ENCODE data around the gene ATG4C. TPM values are rescaled to one million over a fixed set of nuclear protein-coding genes. Genes with fewer than 3 reads are reported as not detected.
A peak's percentile ranks its signal among the peaks of the same experiment; 100 is the strongest.

ATG4C gene
- total RNA-seq, 1 donor from 2014 or later: 8.6 TPM

GRCh38 chr1:62834400-62834961 lies 50.5 kb downstream of the ATG4C start:
- Mint-ChIP-seq H3K4me1 (ENCODE audit: low read depth) (no peaks in the 10 kb centered on the region), H3K27ac (ENCODE audit: unreplicated experiment) (no peak overlapping the region), H3K36me3 (ENCODE audit: low read depth) (peaks cover 2% of the 10 kb centered on the region), H3K9me3 (ENCODE audit: low read depth) (no peaks in the 10 kb centered on the region), H3K27me3 (ENCODE audit: low read depth) (no peaks in the 10 kb centered on the region), H3K4me3 (ENCODE audit: unreplicated experiment) (no peak overlapping the region)
- TF ChIP-seq, protein P1, sequence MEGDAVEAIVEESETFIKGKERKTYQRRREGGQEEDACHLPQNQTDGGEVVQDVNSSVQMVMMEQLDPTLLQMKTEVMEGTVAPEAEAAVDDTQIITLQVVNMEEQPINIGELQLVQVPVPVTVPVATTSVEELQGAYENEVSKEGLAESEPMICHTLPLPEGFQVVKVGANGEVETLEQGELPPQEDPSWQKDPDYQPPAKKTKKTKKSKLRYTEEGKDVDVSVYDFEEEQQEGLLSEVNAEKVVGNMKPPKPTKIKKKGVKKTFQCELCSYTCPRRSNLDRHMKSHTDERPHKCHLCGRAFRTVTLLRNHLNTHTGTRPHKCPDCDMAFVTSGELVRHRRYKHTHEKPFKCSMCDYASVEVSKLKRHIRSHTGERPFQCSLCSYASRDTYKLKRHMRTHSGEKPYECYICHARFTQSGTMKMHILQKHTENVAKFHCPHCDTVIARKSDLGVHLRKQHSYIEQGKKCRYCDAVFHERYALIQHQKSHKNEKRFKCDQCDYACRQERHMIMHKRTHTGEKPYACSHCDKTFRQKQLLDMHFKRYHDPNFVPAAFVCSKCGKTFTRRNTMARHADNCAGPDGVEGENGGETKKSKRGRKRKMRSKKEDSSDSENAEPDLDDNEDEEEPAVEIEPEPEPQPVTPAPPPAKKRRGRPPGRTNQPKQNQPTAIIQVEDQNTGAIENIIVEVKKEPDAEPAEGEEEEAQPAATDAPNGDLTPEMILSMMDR (IDR thresholded peaks at IDR 0.05): no peak
- DNase-seq (ENCODE audit: low spot score): no peak

DNA sequence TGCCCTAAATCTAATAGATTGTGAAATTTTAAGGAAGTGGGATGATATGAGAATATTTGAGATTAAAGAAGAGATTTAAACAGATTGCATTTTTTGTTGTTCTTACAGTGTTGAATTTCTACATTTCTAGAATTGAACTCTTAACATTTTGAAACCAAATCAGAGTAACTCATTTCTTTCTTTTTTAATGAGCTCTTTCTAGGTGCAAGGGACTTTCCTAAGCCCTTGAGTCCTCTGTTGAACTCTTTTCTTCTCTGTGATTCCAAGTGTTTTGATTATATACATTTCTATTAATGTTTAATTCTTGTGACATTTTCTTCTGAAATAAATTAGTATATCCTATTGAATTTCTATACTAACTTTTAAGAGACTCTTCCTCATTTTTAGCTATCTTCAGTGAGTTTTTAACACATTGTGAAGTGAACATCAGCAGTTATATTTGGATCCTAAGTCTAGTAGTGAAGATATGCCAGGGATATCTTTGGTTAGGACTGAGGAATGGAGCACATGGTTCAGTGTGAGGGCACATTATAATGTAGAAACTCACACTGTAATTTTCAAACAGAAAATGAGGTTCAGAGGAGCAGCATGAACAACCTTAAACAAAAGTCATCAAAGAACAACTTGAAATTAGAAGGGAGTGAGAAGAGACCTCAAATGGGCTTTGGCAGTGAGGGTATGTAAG lies 53.1 kb downstream of the ATG4C start:
- Mint-ChIP-seq H3K9me3 (ENCODE audit: low read depth) (no peaks in the 10 kb centered on the region), H3K27me3 (ENCODE audit: low read depth) (no peaks in the 10 kb centered on the region), H3K4me3 (ENCODE audit: unreplicated experiment) (no peak overlapping the region), H3K4me1 (ENCODE audit: low read depth) (no peaks in the 10 kb centered on the region), H3K27ac (ENCODE audit: unreplicated experiment) (no peak overlapping the region), H3K36me3 (ENCODE audit: low read depth) (peaks cover 2% of the 10 kb centered on the region)
- TF ChIP-seq, protein P1 (IDR thresholded peaks at IDR 0.05): no peak
- DNase-seq (ENCODE audit: low spot score): no peak

- H3K9me3 Mint-ChIP-seq (ENCODE audit: low read depth): no peaks in the 10 kb centered on the region
- no peak overlapping the region for H3K27ac Mint-ChIP-seq (ENCODE audit: unreplicated experiment)
- peaks cover 2% of the 10 kb centered on the region for H3K36me3 Mint-ChIP-seq (ENCODE audit: low read depth)
- H3K4me3 Mint-ChIP-seq (ENCODE audit: unreplicated experiment): no peak overlapping the region
- no peaks in the 10 kb centered on the region for H3K4me1 Mint-ChIP-seq (ENCODE audit: low read depth)
- no peak for DNase-seq (ENCODE audit: low spot score)
- TF ChIP-seq, protein P1 (IDR thresholded peaks at IDR 0.05): no peak
- H3K27me3 Mint-ChIP-seq (ENCODE audit: low read depth): no peaks in the 10 kb centered on the region
These were observed 56.6 kb downstream of the ATG4C start for GRCh38 chr1:62840555-62840954.

- Mint-ChIP-seq H3K27me3 (ENCODE audit: low read depth) (no peaks in the 10 kb centered on the region), H3K4me1 (ENCODE audit: low read depth) (no peaks in the 10 kb centered on the region), H3K9me3 (ENCODE audit: low read depth) (no peaks in the 10 kb centered on the region), H3K4me3 (ENCODE audit: unreplicated experiment) (no peak overlapping the region), H3K27ac (ENCODE audit: unreplicated experiment) (no peak overlapping the region), H3K36me3 (ENCODE audit: low read depth) (peaks cover 2% of the 10 kb centered on the region)
- TF ChIP-seq, protein P1 (IDR thresholded peaks at IDR 0.05): peak; percentile 93
- DNase-seq (ENCODE audit: low spot score): no peak
These were observed 57.7 kb downstream of the ATG4C start for GRCh38 chr1:62841587-62842169.

- no peak overlapping the region for H3K4me3 Mint-ChIP-seq (ENCODE audit: unreplicated experiment)
- H3K27me3 Mint-ChIP-seq (ENCODE audit: low read depth): no peaks in the 10 kb centered on the region
- TF ChIP-seq, protein P1 (IDR thresholded peaks at IDR 0.05): no peak
- no peaks in the 10 kb centered on the region for H3K4me1 Mint-ChIP-seq (ENCODE audit: low read depth)
- H3K27ac Mint-ChIP-seq (ENCODE audit: unreplicated experiment): no peak overlapping the region
- no peak for DNase-seq (ENCODE audit: low spot score)
- H3K9me3 Mint-ChIP-seq (ENCODE audit: low read depth): no peaks in the 10 kb centered on the region
- H3K36me3 Mint-ChIP-seq (ENCODE audit: low read depth): peaks cover 2% of the 10 kb centered on the region
These were observed 60.1 kb downstream of the ATG4C start for GRCh38 chr1:62844030-62844429.

All from chondrocyte (in vitro differentiated cells).